Peyer's patch (tissue), 4 donors: ENCODE measurements around the gene RIN1.

Source experiments
- POLR2A ChIP-seq, 2 donors: fragments of 450-650 bp; IDR thresholded peaks; one replicate each; pipeline ENCODE4 v1.5.1; 2017; ENCODE audit warnings: antibody characterized with exemption in 2 of 2, mild to moderate bottlenecking in 2 of 2, moderate library complexity in 2 of 2
- TF ChIP-seq, protein P1 (sequence below), 6 experiments: fragments of 450-650 bp in 4 of 6; fragments of 200-600 bp in 2 of 6; sonication (generic) in 1 of 6; IDR thresholded peaks; one replicate each; pipeline ENCODE4 v1.5.1; 2017 to 2019; ENCODE audit warnings: antibody characterized with exemption in 6 of 6, mild to moderate bottlenecking in 3 of 6, moderate library complexity in 1 of 6

DNA sequence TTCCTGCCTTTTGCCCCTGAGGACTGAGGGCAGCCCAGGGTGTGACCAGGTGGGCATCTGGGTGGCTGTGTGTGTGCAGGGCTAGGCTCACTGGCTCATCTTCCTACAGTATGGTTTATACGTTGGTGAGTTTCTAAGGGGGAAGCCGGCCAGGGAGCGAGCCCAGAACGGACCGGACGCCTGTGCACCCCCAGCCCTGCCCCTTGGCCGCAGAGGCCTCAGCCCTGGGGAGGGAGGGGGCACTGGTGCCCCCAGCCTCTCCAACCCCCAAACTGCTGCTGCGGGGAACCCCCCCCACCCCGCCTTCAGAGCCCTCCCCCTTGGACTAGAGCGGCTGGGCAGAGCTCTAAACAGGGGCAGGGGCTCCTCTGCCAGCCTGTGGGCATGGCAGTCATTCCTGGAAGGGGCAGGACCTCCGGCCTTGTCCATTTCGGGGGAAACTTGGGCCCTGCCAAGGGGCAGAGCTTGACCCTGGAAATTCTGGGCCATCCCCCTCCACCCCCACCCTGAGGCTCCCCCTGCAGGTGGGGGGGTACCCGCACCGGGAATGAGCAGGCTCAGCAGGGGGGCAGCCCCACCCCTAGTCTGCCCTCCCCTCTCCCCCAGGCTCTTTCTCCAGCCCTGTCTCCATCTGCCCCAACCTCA, 52.7 kb downstream of the RIN1 start:
- TF ChIP-seq, protein P1, sequence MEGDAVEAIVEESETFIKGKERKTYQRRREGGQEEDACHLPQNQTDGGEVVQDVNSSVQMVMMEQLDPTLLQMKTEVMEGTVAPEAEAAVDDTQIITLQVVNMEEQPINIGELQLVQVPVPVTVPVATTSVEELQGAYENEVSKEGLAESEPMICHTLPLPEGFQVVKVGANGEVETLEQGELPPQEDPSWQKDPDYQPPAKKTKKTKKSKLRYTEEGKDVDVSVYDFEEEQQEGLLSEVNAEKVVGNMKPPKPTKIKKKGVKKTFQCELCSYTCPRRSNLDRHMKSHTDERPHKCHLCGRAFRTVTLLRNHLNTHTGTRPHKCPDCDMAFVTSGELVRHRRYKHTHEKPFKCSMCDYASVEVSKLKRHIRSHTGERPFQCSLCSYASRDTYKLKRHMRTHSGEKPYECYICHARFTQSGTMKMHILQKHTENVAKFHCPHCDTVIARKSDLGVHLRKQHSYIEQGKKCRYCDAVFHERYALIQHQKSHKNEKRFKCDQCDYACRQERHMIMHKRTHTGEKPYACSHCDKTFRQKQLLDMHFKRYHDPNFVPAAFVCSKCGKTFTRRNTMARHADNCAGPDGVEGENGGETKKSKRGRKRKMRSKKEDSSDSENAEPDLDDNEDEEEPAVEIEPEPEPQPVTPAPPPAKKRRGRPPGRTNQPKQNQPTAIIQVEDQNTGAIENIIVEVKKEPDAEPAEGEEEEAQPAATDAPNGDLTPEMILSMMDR (IDR thresholded peaks at IDR 0.05) = no peak
- TF ChIP-seq POLR2A (IDR thresholded peaks at IDR 0.05) = no peak
